HEK293T (cell line): ENCODE data around the gene NDUFS8.

Experiments
- BHLHE40 ChIP-seq: fragments of 450-650 bp; IDR thresholded peaks from 2 replicates; pipeline ENCODE4 v1.6.1; 2016; ENCODE audit warnings: mild to moderate bottlenecking, moderate library complexity, borderline replicate concordance
- CTBP1 ChIP-seq: fragments of 450-650 bp; IDR thresholded peaks from 2 replicates; pipeline ENCODE4 v1.6.1; 2016; ENCODE audit warnings: borderline replicate concordance
- ELF4 ChIP-seq: fragments of 450-650 bp; IDR thresholded peaks from 2 replicates; pipeline ENCODE4 v1.6.1; 2017; ENCODE audit warnings: antibody characterized with exemption
- FOXK2 ChIP-seq: fragments of 450-650 bp; IDR thresholded peaks from 2 replicates; pipeline ENCODE4 v1.6.1; 2016; ENCODE audit warnings: mild to moderate bottlenecking
- FOXM1 ChIP-seq: fragments of 450-650 bp; IDR thresholded peaks from 2 replicates; pipeline ENCODE4 v1.6.1; 2017; ENCODE audit warnings: mild to moderate bottlenecking, borderline replicate concordance
- HDGF ChIP-seq: fragments of 450-650 bp; IDR thresholded peaks from 2 replicates; pipeline ENCODE4 v1.6.1; 2017; ENCODE audit warnings: antibody characterized with exemption, borderline replicate concordance
- LEF1 ChIP-seq: fragments of 450-650 bp; IDR thresholded peaks from 2 replicates; pipeline ENCODE4 v1.6.1; 2017; ENCODE audit warnings: mild to moderate bottlenecking, borderline replicate concordance
- NFRKB ChIP-seq: fragments of 450-650 bp; IDR thresholded peaks from 2 replicates; pipeline ENCODE4 v1.6.1; 2016; ENCODE audit warnings: mild to moderate bottlenecking, moderate library complexity
- PKNOX1 ChIP-seq: fragments of 450-650 bp; IDR thresholded peaks from 2 replicates; pipeline ENCODE4 v1.6.1; 2016
- SUZ12 ChIP-seq: fragments of 450-650 bp; IDR thresholded peaks from 2 replicates; pipeline ENCODE4 v1.6.1; 2016; ENCODE audit warnings: mild to moderate bottlenecking
- TARDBP ChIP-seq: fragments of 450-650 bp; IDR thresholded peaks from 2 replicates; pipeline ENCODE4 v1.6.1; 2016
- ZNF384 ChIP-seq: fragments of 450-650 bp; IDR thresholded peaks from 2 replicates; pipeline ENCODE4 v1.6.1; 2016

DNA sequence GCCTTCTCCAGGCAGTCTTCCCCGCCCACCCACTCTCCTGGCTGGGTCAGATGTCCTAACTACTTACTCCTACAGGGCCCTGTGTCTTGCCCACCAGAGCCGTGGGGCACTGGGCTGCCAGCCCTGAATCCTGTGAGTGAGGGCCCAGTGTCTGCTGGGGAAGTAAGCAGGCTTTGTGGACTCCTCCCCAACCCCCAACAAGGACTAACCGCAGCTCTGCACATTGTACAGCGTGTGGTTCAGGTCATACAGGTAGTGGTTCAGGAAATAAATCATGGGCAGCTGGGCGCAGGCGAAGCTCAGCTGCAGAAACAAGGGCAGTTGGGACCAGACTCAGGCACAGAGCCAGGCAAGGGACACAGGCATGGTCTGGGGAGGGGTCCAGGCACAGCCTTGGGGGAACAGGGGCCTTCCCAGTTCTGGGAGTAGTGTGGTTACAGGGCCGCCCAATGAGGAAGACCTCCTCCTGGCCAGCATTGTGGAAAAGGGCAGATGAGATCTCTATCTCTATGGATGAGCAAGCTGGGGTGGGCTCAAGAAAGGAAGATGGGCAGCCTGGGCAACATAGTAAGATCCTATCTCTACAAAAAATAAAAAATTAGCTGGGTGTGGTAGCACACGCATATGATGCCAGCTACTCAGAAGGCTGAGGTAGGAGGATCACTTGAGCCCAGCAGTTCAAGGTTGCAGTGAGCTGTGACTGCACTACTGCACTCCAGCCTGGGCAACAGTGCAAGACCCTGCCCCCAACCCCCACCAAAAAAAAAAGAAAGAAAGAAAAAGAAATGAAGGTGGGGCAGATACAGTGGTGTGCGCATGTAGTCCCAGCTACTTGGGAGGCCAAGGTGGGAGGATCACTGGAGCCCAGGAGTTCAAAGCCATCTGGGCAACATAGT lies 32.1 kb upstream of the NDUFS8 start:
- no peak for TF ChIP-seq FOXK2
- TF ChIP-seq HDGF = no peak
- TF ChIP-seq FOXM1 = no peak
- TF ChIP-seq BHLHE40 = no peak
- no peak for TF ChIP-seq CTBP1
- TF ChIP-seq ZNF384 = no peak
- no peak for TF ChIP-seq PKNOX1
- no peak for TF ChIP-seq TARDBP
- TF ChIP-seq SUZ12 = no peak
- TF ChIP-seq NFRKB = no peak
- TF ChIP-seq LEF1 = no peak
- no peak for TF ChIP-seq ELF4
